HepG2 (cell line): Measurements from ENCODE around the gene JMJD6. TPM values are rescaled to one million over a fixed set of nuclear protein-coding genes. Genes with fewer than 3 reads are reported as not detected.

Experiments
- BRF2 ChIP-seq: sonication (generic); formaldehyde crosslinking; IDR thresholded peaks from 2 replicates; pipeline ENCODE4 v1.8.1; 2022; ENCODE audit warnings: mild to moderate bottlenecking, missing genetic modification reagents
- CHD2 ChIP-seq: IDR thresholded peaks from 2 replicates; pipeline ENCODE4 v1.6.1; 2011; ENCODE audit warnings: low read depth, low read length, improper control_type of control experiment
- HNF4G ChIP-seq, 2 experiments: sonication (generic) in 1 of 2; formaldehyde crosslinking in 1 of 2; IDR thresholded peaks; 2 replicates each; pipeline versions ENCODE4 v1.4.0 to v1.6.1; 2011 to 2020; ENCODE audit warnings: borderline replicate concordance in 2 of 2, low read depth in 2 of 2, mild to moderate bottlenecking in 2 of 2, low read length in 1 of 2, missing genetic modification reagents in 1 of 2, moderate library complexity in 1 of 2
- KAT8 ChIP-seq: IDR thresholded peaks from 2 replicates; pipeline ENCODE4 v1.6.1; 2016; ENCODE audit warnings: missing genetic modification reagents, missing compliant biosample characterization
- KMT2A ChIP-seq: sonication (generic); formaldehyde crosslinking; IDR thresholded peaks from 2 replicates; pipeline ENCODE4 v1.4.0; 2020; ENCODE audit warnings: missing genetic modification reagents
- MEIS2 ChIP-seq: sonication (generic); formaldehyde crosslinking; IDR thresholded peaks from 2 replicates; pipeline ENCODE4 v1.9.0; 2021; ENCODE audit warnings: mild to moderate bottlenecking, missing genetic modification reagents
- MTF2 ChIP-seq: sonication (generic); formaldehyde crosslinking; IDR thresholded peaks from 2 replicates; pipeline ENCODE4 v1.5.0; 2020; ENCODE audit warnings: missing genetic modification reagents, borderline replicate concordance
- MXI1 ChIP-seq: IDR thresholded peaks from 3 replicates; pipeline ENCODE4 v1.6.1; 2012; ENCODE audit warnings: low read depth, low read length, inconsistent platforms, borderline replicate concordance
- REPIN1 ChIP-seq: sonication (generic); formaldehyde crosslinking; IDR thresholded peaks from 2 replicates; pipeline ENCODE4 v1.8.0; 2022; ENCODE audit warnings: missing genetic modification reagents, low read depth, mild to moderate bottlenecking, borderline replicate concordance
- RNF219 ChIP-seq: sonication (generic); formaldehyde crosslinking; IDR thresholded peaks from 2 replicates; pipeline ENCODE4 v1.5.0; 2020; ENCODE audit warnings: mild to moderate bottlenecking, missing genetic modification reagents
- SP4 ChIP-seq: sonication (generic); formaldehyde crosslinking; IDR thresholded peaks from 2 replicates; pipeline ENCODE4 v1.8.1; 2023; ENCODE audit warnings: mild to moderate bottlenecking, missing genetic modification reagents
- TRIM24 ChIP-seq: sonication (generic); formaldehyde crosslinking; IDR thresholded peaks from 2 replicates; pipeline ENCODE4 v1.8.0; 2022; ENCODE audit warnings: mild to moderate bottlenecking, missing genetic modification reagents
- ZBTB14 ChIP-seq: sonication (generic); formaldehyde crosslinking; IDR thresholded peaks from 2 replicates; pipeline ENCODE4 v1.4.0; 2020; ENCODE audit warnings: missing genetic modification reagents
- ZFP37 ChIP-seq: sonication (generic); formaldehyde crosslinking; IDR thresholded peaks from 2 replicates; pipeline ENCODE4 v1.4.0; 2020; ENCODE audit warnings: missing genetic modification reagents, borderline replicate concordance
- ZHX1 ChIP-seq: sonication (generic); formaldehyde crosslinking; IDR thresholded peaks from 2 replicates; pipeline ENCODE4 v1.8.1; 2022; ENCODE audit warnings: low read depth, mild to moderate bottlenecking, missing genetic modification reagents
- ZNF468 ChIP-seq: sonication (generic); formaldehyde crosslinking; IDR thresholded peaks from 2 replicates; pipeline ENCODE4 v1.8.0; 2022; ENCODE audit warnings: mild to moderate bottlenecking, moderate library complexity, missing genetic modification reagents
- ZNF773 ChIP-seq: sonication (generic); formaldehyde crosslinking; IDR thresholded peaks from 2 replicates; pipeline ENCODE4 v1.4.0; 2020; ENCODE audit warnings: missing genetic modification reagents, borderline replicate concordance
- polyA plus RNA-seq, 8 experiments: library from polyadenylated mRNA; depleted of rRNA in 3 of 8; stranded (reverse) in 7 of 8; unstranded in 1 of 8; fragments of >200 nt; fragmentation: Illumina TruSeq in 4 of 8; extraction: Trizol in 4 of 8; gene quantifications; 2 replicates each; pipeline versions ENCODE4 v1.2.1 to v1.2.3, GENCODE V29; 2011 to 2016; ENCODE audit warnings: low read depth in 4 of 8, missing spikeins in 1 of 8, mixed read lengths in 1 of 8; ENCODE audit not compliant: insufficient read depth in 1 of 8
- total RNA-seq, 5 experiments: library from RNA; depleted of rRNA; stranded (reverse); fragments of >200 nt; fragmentation: Illumina TruSeq; extraction: Trizol; gene quantifications; 2 replicates each; pipeline ENCODE4 v1.2.3, GENCODE V29; 2016; ENCODE audit warnings: low read depth in 1 of 5

Gene JMJD6
- total and polyA plus RNA-seq, 2 of the 13 experiments (the other 11 are each of a cell fraction or from before 2014, with no cell fraction given), result 33.6 to 41.0 TPM

- 0 out of 2 replicates have a peak, but pooled peaks have one; percentile 6 for TF ChIP-seq RNF219 (CRISPR knock-in tag)
- peak; percentile 74; the same call in 1 of the 2 replicates for TF ChIP-seq KMT2A (CRISPR knock-in tag)
- no peak for TF ChIP-seq HNF4G (IDR thresholded peaks at IDR 0.05; ENCODE audit: borderline replicate concordance, low read depth, low read length)
- TF ChIP-seq HNF4G (CRISPR knock-in tag; IDR thresholded peaks at IDR 0.05; ENCODE audit: borderline replicate concordance, low read depth), result 0 out of 2 replicates have a peak, but pooled peaks have one; percentile 44
- peak; percentile 27; the same call in 1 of the 2 replicates for TF ChIP-seq REPIN1 (CRISPR knock-in tag)
- peak; percentile 8; the same call in 1 of the 2 replicates for TF ChIP-seq MEIS2 (CRISPR knock-in tag)
- TF ChIP-seq ZHX1 (CRISPR knock-in tag), result peak; percentile 81; the same call in 1 of the 2 replicates
- TF ChIP-seq ZFP37 (CRISPR knock-in tag), result no peak
- no peak; the same call in 1 of the 2 replicates for TF ChIP-seq MTF2
- TF ChIP-seq TRIM24 (CRISPR knock-in tag), result no peak
- no peak for TF ChIP-seq ZNF468
- TF ChIP-seq CHD2, result peak; percentile 73
- no peak for TF ChIP-seq ZNF773 (CRISPR knock-in tag)
- peak; percentile 57; the same call in 1 of the 2 replicates for TF ChIP-seq BRF2 (CRISPR knock-in tag)
- peak; percentile 37 for TF ChIP-seq KAT8
- TF ChIP-seq ZBTB14 (CRISPR knock-in tag), result peak; percentile 72
- peak; percentile 61; the same call in 1 of the 3 replicates for TF ChIP-seq MXI1
- peak; percentile 33; the same call in 1 of the 2 replicates for TF ChIP-seq SP4 (CRISPR knock-in tag)
Observed at GRCh38 chr17:76736349-76737081, 10.1 kb upstream of the JMJD6 start (continued).
